Colonic mucosa (tissue), 4 donors: Measurements from ENCODE around the gene ZNF3. TPM values are rescaled to one million over a fixed set of nuclear protein-coding genes. Genes with fewer than 3 reads are reported as not detected.
A peak's percentile ranks its signal among the peaks of the same experiment; 100 is the strongest.

ENCODE experiments used
- DNase-seq: peaks from one replicate; pipeline ENCODE4 v3.0.0-alpha.2; 2020
- H3K27ac ChIP-seq: fragments of 200-600 bp; one replicate; pipeline ENCODE4 v1.8.0; 2021
- H3K27me3 ChIP-seq: fragments of 200-600 bp; one replicate; pipeline ENCODE4 v1.8.0; 2021
- H3K36me3 ChIP-seq: fragments of 200-600 bp; one replicate; pipeline ENCODE4 v1.8.0; 2021
- H3K4me1 ChIP-seq: fragments of 200-600 bp; one replicate; pipeline ENCODE4 v1.8.0; 2021; ENCODE audit warnings: mild to moderate bottlenecking
- H3K4me3 ChIP-seq: fragments of 200-600 bp; one replicate; pipeline ENCODE4 v1.8.0; 2021
- H3K9ac ChIP-seq, 2 donors: one replicate each; pipeline ENCODE4 v1.7.0; 2013; ENCODE audit warnings: control low read depth in 2 of 2, low read depth in 2 of 2, low read length in 2 of 2
- H3K9me3 ChIP-seq: fragments of 200-600 bp; one replicate; pipeline ENCODE4 v1.8.0; 2021
- CTCF ChIP-seq: fragments of 200-600 bp; IDR thresholded peaks from one replicate; pipeline ENCODE4 v1.8.0; 2022; ENCODE audit warnings: antibody characterized with exemption, mild to moderate bottlenecking
- intact Hi-C: fragments of 100-400 bp; cut with DNase I; formaldehyde crosslinking; loops from one replicate; pipeline ENCODE4 v1.14.1; 2022
- total RNA-seq, 2 donors: library from RNA; stranded (reverse); fragmentation: NEBNext Ultra II Directional in 1 of 2; extraction: Animal tissue kit (Norgen Biotek cat#: 25700) in 1 of 2; gene quantifications; one replicate each; pipeline ENCODE4 v1.2.1, GENCODE V29; 2021
- donor health status: healthy.
- donor health status: DM: no; HTN: no; CAD: no.
- donor health status: DM: no; HTN: no; CAD: no.

ZNF3 gene
- total RNA-seq, 2 donors from 2014 or later: 30.1 to 31.9 TPM

- H3K36me3 ChIP-seq: peaks cover 42% of the 10 kb centered on the region
- no peak for TF ChIP-seq CTCF
- no peaks in the 10 kb centered on the region for H3K9me3 ChIP-seq
- H3K4me3 ChIP-seq: no peak overlapping the region
- no peaks in the 10 kb centered on the region for H3K27me3 ChIP-seq
- peaks cover 3% of the 10 kb centered on the region for H3K4me1 ChIP-seq
- no peak overlapping the region for H3K9ac ChIP-seq
- intact Hi-C loops: no loop called here
- DNase-seq: no peak
- no peak overlapping the region for H3K27ac ChIP-seq
Measured at GRCh38 chr7:100093498-100093897, 12.0 kb upstream of the ZNF3 start.

DNA sequence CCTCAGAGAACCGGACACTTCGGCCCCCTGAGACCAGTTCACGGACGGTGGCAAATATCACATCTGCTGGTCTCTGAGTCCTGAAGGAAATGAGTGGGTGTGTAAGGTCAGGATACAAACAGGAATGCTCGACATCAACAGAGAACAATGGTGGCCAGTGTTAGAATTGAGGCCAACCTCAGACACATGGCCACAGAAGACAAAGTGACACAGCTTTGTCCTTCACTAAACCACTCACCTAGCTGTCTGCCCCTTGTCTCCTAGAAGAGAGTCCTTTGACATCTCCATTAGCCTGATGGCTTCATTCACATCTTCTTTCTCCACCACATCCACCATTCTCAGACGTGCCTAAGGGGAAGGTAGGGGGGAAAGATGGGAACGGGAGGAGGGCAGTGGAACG lies 11.5 kb upstream of the ZNF3 start:
- H3K9ac ChIP-seq: no peak overlapping the region
- H3K9me3 ChIP-seq: no peaks in the 10 kb centered on the region
- no peak for TF ChIP-seq CTCF
- H3K4me1 ChIP-seq: peaks cover 3% of the 10 kb centered on the region
- DNase-seq: no peak
- no peaks in the 10 kb centered on the region for H3K27me3 ChIP-seq
- intact Hi-C loops: no loop called here
- H3K36me3 ChIP-seq: peaks cover 37% of the 10 kb centered on the region
- no peak overlapping the region for H3K27ac ChIP-seq
- H3K4me3 ChIP-seq: no peak overlapping the region

- H3K36me3 ChIP-seq: peaks cover 32% of the 10 kb centered on the region
- no peak for DNase-seq
- H3K27me3 ChIP-seq: no peaks in the 10 kb centered on the region
- no peak overlapping the region for H3K27ac ChIP-seq
- H3K4me3 ChIP-seq: no peak overlapping the region
- intact Hi-C loops: no loop called here
- no peaks in the 10 kb centered on the region for H3K9me3 ChIP-seq
- H3K4me1 ChIP-seq: peaks cover 3% of the 10 kb centered on the region
- no peak for TF ChIP-seq CTCF
- H3K9ac ChIP-seq: no peak overlapping the region
Measured at GRCh38 chr7:100091411-100092181, 10.1 kb upstream of the ZNF3 start.

- no peak for TF ChIP-seq CTCF
- H3K27me3 ChIP-seq: no peaks in the 10 kb centered on the region
- intact Hi-C loops: no loop called here
- DNase-seq: no peak
- peaks cover 3% of the 10 kb centered on the region for H3K4me1 ChIP-seq
- peaks cover 26% of the 10 kb centered on the region for H3K36me3 ChIP-seq
- no peaks in the 10 kb centered on the region for H3K9me3 ChIP-seq
- no peak overlapping the region for H3K27ac ChIP-seq
- no peak overlapping the region for H3K9ac ChIP-seq
- no peak overlapping the region for H3K4me3 ChIP-seq
Measured at GRCh38 chr7:100090527-100091410, 9.2 kb upstream of the ZNF3 start.

GRCh38 chr7:100089458-100090196 lies 8.1 kb upstream of the ZNF3 start:
- peaks cover 15% of the 10 kb centered on the region for H3K36me3 ChIP-seq
- DNase-seq: no peak
- intact Hi-C loops: no loop called here
- peak overlapping the region; percentile 93 to 97 for H3K9ac ChIP-seq
- peaks cover 3% of the 10 kb centered on the region for H3K4me1 ChIP-seq
- TF ChIP-seq CTCF: no peak
- peak overlapping the region; percentile 66 for H3K4me3 ChIP-seq
- no peaks in the 10 kb centered on the region for H3K9me3 ChIP-seq
- H3K27ac ChIP-seq: peak overlapping the region; percentile 75
- H3K27me3 ChIP-seq: no peaks in the 10 kb centered on the region
